IMR-90 (cell line): Measurements from ENCODE around the gene PKD1. TPM values are rescaled to one million over a fixed set of nuclear protein-coding genes. Genes with fewer than 3 reads are reported as not detected.

ENCODE experiments used
- ATAC-seq: fragments of 200-7000 bp; cut with Tn5 transposase; 2 replicates; pipeline ENCODE4 v1.9.1; 2020; ENCODE audit warnings: low read depth, mild to moderate bottlenecking, moderate library complexity
- BruUV-seq: library from RNA; stranded (reverse); fragments of 400-500 nt; replicated peaks from 2 replicates; lab custom pipeline; 2021; lab: Mats Ljungman, UMichigan
- CTCF ChIA-PET: fragments of 300-600 bp; formaldehyde crosslinking; extraction: SDS; loops from one replicate; lab custom pipeline; 2021; ENCODE audit warnings: antibody characterized with exemption; lab: Yijun Ruan, JAX
- POLR2A ChIA-PET: fragments of 300-600 bp; sonication (Branson Sonifier 250); formaldehyde crosslinking; loops from one replicate; lab custom pipeline; 2022; ENCODE audit warnings: antibody characterized with exemption; ENCODE audit not compliant: unreplicated experiment; lab: Charles Lee
- DNase-seq: peaks from one replicate; pipeline ENCODE4 v3.0.0; 2013
- H2AFZ ChIP-seq: replicated peaks from 2 replicates; pipeline ENCODE3; 2013; ENCODE audit warnings: low read length, mild to moderate bottlenecking; ENCODE audit not compliant: poor library complexity
- H2AK5ac ChIP-seq: 2 replicates; pipeline ENCODE4 v1.6.1; 2013; ENCODE audit warnings: low read depth, low read length, inconsistent platforms
- H2AK9ac ChIP-seq: replicated peaks from 2 replicates; pipeline ENCODE3; 2013; ENCODE audit warnings: mild to moderate bottlenecking, low read depth, low read length, moderate library complexity; ENCODE audit not compliant: poor library complexity
- H2BK120ac ChIP-seq: 2 replicates; pipeline ENCODE4 v1.6.1; 2013; ENCODE audit warnings: low read depth, low read length, inconsistent platforms
- H2BK15ac ChIP-seq: 3 replicates; pipeline ENCODE4 v1.6.1; 2013; ENCODE audit warnings: low read depth, low read length, inconsistent platforms
- H2BK20ac ChIP-seq: 2 replicates; pipeline ENCODE4 v1.6.1; 2013; ENCODE audit warnings: low read depth, mild to moderate bottlenecking, inconsistent platforms, low read length, moderate library complexity
- H2BK5ac ChIP-seq: 2 replicates; pipeline ENCODE4 v1.6.1; 2013; ENCODE audit warnings: mild to moderate bottlenecking, low read depth, low read length, inconsistent platforms; ENCODE audit not compliant: poor library complexity, severe bottlenecking
- H3K14ac ChIP-seq: replicated peaks from 2 replicates; pipeline ENCODE4 v1.6.1; 2013; ENCODE audit warnings: low read depth, low read length, inconsistent platforms
- H3K18ac ChIP-seq: 2 replicates; pipeline ENCODE4 v1.6.1; 2013; ENCODE audit warnings: low read depth, low read length, control low read depth
- H3K23ac ChIP-seq: 2 replicates; pipeline ENCODE4 v1.6.1; 2013; ENCODE audit warnings: low read depth, low read length, inconsistent platforms
- H3K27ac ChIP-seq: 2 replicates; pipeline ENCODE4 v1.5.1; 2013; ENCODE audit warnings: mild to moderate bottlenecking, control low read depth, low read length; ENCODE audit not compliant: insufficient read depth
- H3K27me3 ChIP-seq: 2 replicates; pipeline ENCODE4 v1.6.1; 2013; ENCODE audit warnings: low read length; ENCODE audit not compliant: control insufficient read depth, insufficient read depth
- H3K36me3 ChIP-seq: 2 replicates; pipeline ENCODE4 v1.6.1; 2013; ENCODE audit warnings: low read length, mixed read lengths; ENCODE audit not compliant: control insufficient read depth, insufficient read depth
- H3K4ac ChIP-seq: 2 replicates; pipeline ENCODE4 v1.6.1; 2013; ENCODE audit warnings: low read depth, low read length, inconsistent platforms
- H3K4me1 ChIP-seq: 2 replicates; pipeline ENCODE4 v1.6.1; 2013; ENCODE audit warnings: low read length, mixed read lengths; ENCODE audit not compliant: control insufficient read depth, insufficient read depth
- H3K4me2 ChIP-seq: 2 replicates; pipeline ENCODE4 v1.6.1; 2013; ENCODE audit warnings: low read depth, mild to moderate bottlenecking, control low read depth, low read length, moderate library complexity
- H3K4me3 ChIP-seq: 2 replicates; pipeline ENCODE4 v1.5.1; 2013; ENCODE audit warnings: low read depth, mild to moderate bottlenecking, control low read depth, low read length, moderate library complexity; ENCODE audit not compliant: insufficient read depth
- H3K56ac ChIP-seq: 2 replicates; pipeline ENCODE4 v1.6.1; 2013; ENCODE audit warnings: low read length, inconsistent platforms; ENCODE audit not compliant: insufficient read depth; ENCODE audit errors: extremely low read depth
- H3K79me1 ChIP-seq, 2 experiments: 2 replicates each; pipeline ENCODE4 v1.6.1; 2013; ENCODE audit warnings: low read length in 2 of 2, inconsistent platforms in 1 of 2, low read depth in 1 of 2
- H3K9ac ChIP-seq: 2 replicates; pipeline ENCODE4 v1.6.1; 2013; ENCODE audit warnings: low read depth, low read length, control low read depth
- H3K9me1 ChIP-seq: 2 replicates; pipeline ENCODE4 v1.6.1; 2013; ENCODE audit warnings: low read length, inconsistent platforms; ENCODE audit not compliant: insufficient read depth
- H3K9me3 ChIP-seq: 2 replicates; pipeline ENCODE4 v1.6.1; 2013; ENCODE audit warnings: low read length; ENCODE audit not compliant: control insufficient read depth, insufficient read depth
- H4K20me1 ChIP-seq: 2 replicates; pipeline ENCODE4 v1.6.1; 2013; ENCODE audit warnings: low read length, inconsistent platforms; ENCODE audit not compliant: insufficient read depth
- H4K5ac ChIP-seq: 2 replicates; pipeline ENCODE4 v1.6.1; 2013; ENCODE audit warnings: mild to moderate bottlenecking, low read depth, low read length, control low read depth
- H4K8ac ChIP-seq, 2 experiments: 2 replicates each; pipeline ENCODE4 v1.6.1; 2013; ENCODE audit warnings: low read depth in 2 of 2, low read length in 2 of 2, control low read depth in 1 of 2, inconsistent platforms in 1 of 2
- H4K91ac ChIP-seq: 2 replicates; pipeline ENCODE4 v1.6.1; 2013; ENCODE audit warnings: low read depth, low read length, inconsistent platforms; ENCODE audit not compliant: insufficient read depth
- BHLHE40 ChIP-seq: fragments of 150-350 bp; IDR thresholded peaks from 2 replicates; pipeline ENCODE4 v1.6.1; 2016; ENCODE audit warnings: mild to moderate bottlenecking, low read depth, low read length
- CEBPB ChIP-seq: IDR thresholded peaks from 2 replicates; pipeline ENCODE4 v1.6.1; 2012; ENCODE audit warnings: low read depth, low read length, improper control_type of control experiment
- CHD1 ChIP-seq: IDR thresholded peaks from 2 replicates; pipeline ENCODE4 v1.6.1; 2012; ENCODE audit warnings: low read depth, low read length, improper control_type of control experiment
- CTCF ChIP-seq: conservative IDR thresholded peaks from 2 replicates; pipeline ENCODE4 v1.5.1; 2012; ENCODE audit warnings: mild to moderate bottlenecking, low read depth, low read length, improper control_type of control experiment
- ELK1 ChIP-seq: fragments of 150-350 bp; IDR thresholded peaks from 2 replicates; pipeline ENCODE4 v1.6.1; 2016; ENCODE audit warnings: low read depth, mild to moderate bottlenecking, low read length, moderate library complexity, borderline replicate concordance
- FOS ChIP-seq: fragments of 150-350 bp; IDR thresholded peaks from 2 replicates; pipeline ENCODE4 v1.6.1; 2016; ENCODE audit warnings: low read depth, low read length
- MAFK ChIP-seq: IDR thresholded peaks from 2 replicates; pipeline ENCODE4 v1.6.1; 2012; ENCODE audit warnings: low read depth, low read length, improper control_type of control experiment
- MAZ ChIP-seq: IDR thresholded peaks from 2 replicates; pipeline ENCODE4 v1.6.1; 2012; ENCODE audit warnings: low read depth, mild to moderate bottlenecking, low read length, improper control_type of control experiment, moderate library complexity, borderline replicate concordance
- MXI1 ChIP-seq: IDR thresholded peaks from 2 replicates; pipeline ENCODE4 v1.6.1; 2012; ENCODE audit warnings: low read depth, mild to moderate bottlenecking, low read length, moderate library complexity, borderline replicate concordance
- POLR2A ChIP-seq: IDR thresholded peaks from 2 replicates; pipeline ENCODE4 v1.6.1; 2012; ENCODE audit warnings: mild to moderate bottlenecking, low read depth, low read length
- RAD21 ChIP-seq: IDR thresholded peaks from 2 replicates; pipeline ENCODE4 v1.6.1; 2012; ENCODE audit warnings: low read length, improper control_type of control experiment
- RFX5 ChIP-seq: IDR thresholded peaks from 2 replicates; pipeline ENCODE4 v1.8.0; 2012; ENCODE audit warnings: low read depth, mild to moderate bottlenecking, low read length, moderate library complexity
- SMC3 ChIP-seq: fragments of 150-350 bp; IDR thresholded peaks from 2 replicates; pipeline ENCODE4 v1.6.1; 2016; ENCODE audit warnings: low read depth, mild to moderate bottlenecking, antibody characterized with exemption, low read length, moderate library complexity
- USF2 ChIP-seq: fragments of 150-350 bp; IDR thresholded peaks from 2 replicates; pipeline ENCODE4 v1.6.1; 2017; ENCODE audit warnings: mild to moderate bottlenecking, antibody characterized with exemption, low read length, low read depth
- WGBS, 2 experiments: methylation state at CpG; one replicate each; pipeline versions ENCODE4 v1.1.5 to v1.1.7; 2013; ENCODE audit warnings: missing lambda C conversion rate in 2 of 2; ENCODE audit not compliant: insufficient read length in 1 of 2; ENCODE audit errors: extremely low coverage in 2 of 2; 5-methylcytosine and 5-hydroxymethylcytosine counted together
- dilution Hi-C: fragments of 300-500 bp; cut with HindIII; formaldehyde crosslinking; loops from one replicate; pipeline ENCODE4 v1.14.3; 2018; ENCODE audit warnings: low sequenced_read_pairs; ENCODE audit not compliant: unreplicated experiment
- in situ Hi-C: fragments of 300-500 bp; cut with MboI; formaldehyde crosslinking; loops from 3 replicates; pipeline ENCODE4 v1.14.3; 2019; ENCODE audit warnings: low sequenced_read_pairs, inconsistent platforms, mixed read lengths
- intact Hi-C: fragments of 100-400 bp; cut with micrococcal nuclease; formaldehyde crosslinking; loops from 2 replicates; pipeline ENCODE4 v1.10.0; 2022
- polyA plus RNA-seq, 3 experiments: library from polyadenylated mRNA; depleted of rRNA; stranded (reverse); fragments of >200 nt; gene quantifications; 2 replicates each; pipeline ENCODE4 v1.2.3, GENCODE V29; 2012; ENCODE audit warnings: low replicate concordance in 1 of 3
- total RNA-seq: library from RNA; depleted of rRNA; stranded (reverse); fragments of >200 nt; gene quantifications from 2 replicates; pipeline ENCODE4 v1.2.3, GENCODE V29; 2012

Gene PKD1
- total and polyA plus RNA-seq, 2 of the 4 experiments (the other 2 are of a cell fraction), result 7.9 to 97.3 TPM

- peaks cover 10 to 47% of the 10 kb centered on the region in 2 experiments; a peak in 3 of 4 replicates for H3K79me1 ChIP-seq
- peak overlapping the region; percentile 18 for H3K9ac ChIP-seq
- ChIA-PET CTCF (interaction anchor here (0.9 kb wide), 1 partner anchor 18 kb away, joined by 3 read pairs; no protein-coding TSS in a partner anchor), POLR2A (no interaction called here)
- H3K14ac ChIP-seq, result peak overlapping the region; percentile 60
- BruUV-seq, result no TSS peak
- peaks cover 52% of the 10 kb centered on the region for H3K4me1 ChIP-seq
- H4K91ac ChIP-seq, result peak overlapping the region; percentile 100
- DNase-seq (no peak), ATAC-seq (peak; percentile 1; the same call in 1 of the 2 replicates)
- H3K4me2 ChIP-seq, result no peak overlapping the region
- H2AK5ac ChIP-seq, result peak overlapping the region; percentile 90
- dilution Hi-C loops, result no loop called here
- no peak overlapping the region for H2AFZ ChIP-seq
- peak overlapping the region; percentile 96 for H3K4ac ChIP-seq
- no peak overlapping the region for H3K23ac ChIP-seq
- peaks cover 33% of the 10 kb centered on the region; the same call in 1 of the 2 replicates for H3K36me3 ChIP-seq
- 80% methylated on average over 10 of the region's 24 CpGs; no CpG with 5 or more reads in 1 of the 2 experiments for WGBS, 2 experiments
- peak overlapping the region; percentile 90 for H3K27ac ChIP-seq
- H3K27me3 ChIP-seq, result no peaks in the 10 kb centered on the region
- peak overlapping the region; percentile 99 for H2AK9ac ChIP-seq
- H3K56ac ChIP-seq, result no peak overlapping the region
- H3K9me3 ChIP-seq, result no peaks in the 10 kb centered on the region
- in situ Hi-C loops, result no loop called here
- H2BK15ac ChIP-seq, result peak overlapping the region; percentile 24; the same call in 1 of the 3 replicates
- peak overlapping the region; percentile 90 for H2BK120ac ChIP-seq
- peak overlapping the region; percentile 67 for H4K5ac ChIP-seq
- H4K8ac ChIP-seq, result peak overlapping the region; percentile 48 to 81
- H2BK5ac ChIP-seq, result peak overlapping the region; percentile 96
- H4K20me1 ChIP-seq, result no peaks in the 10 kb centered on the region; the same call in 1 of the 2 replicates
- intact Hi-C loops, result no loop called here
- peak overlapping the region; percentile 60 for H3K18ac ChIP-seq
- H3K9me1 ChIP-seq, result peaks cover 15% of the 10 kb centered on the region
- no peak overlapping the region for H3K4me3 ChIP-seq
- H2BK20ac ChIP-seq, result peak overlapping the region; percentile 47
- TF ChIP-seq BHLHE40 (no peak), RAD21 (no peak), ELK1 (no peak), MAZ (no peak), CHD1 (no peak), SMC3 (no peak), USF2 (no peak), CEBPB (no peak), MAFK (no peak), CTCF (no peak), RFX5 (no peak), MXI1 (no peak), POLR2A (no peak; the same call in 1 of the 2 replicates), FOS (no peak)
Measured at GRCh38 chr16:2040041-2040786, 95.5 kb downstream of the PKD1 start.
